Fibroblast of mammary gland (primary cell): ENCODE data around the gene MROH7.

Source experiments
- DNase-seq: peaks from one replicate; pipeline ENCODE4 v3.0.0-alpha.2; 2010; ENCODE audit warnings: low read depth
- H3K4me3 ChIP-seq: 2 replicates; pipeline ENCODE4 v1.5.1; 2011; ENCODE audit warnings: low read depth, mild to moderate bottlenecking, low read length, moderate library complexity; ENCODE audit not compliant: control insufficient read depth
- TF ChIP-seq, protein P1 (sequence below): conservative IDR thresholded peaks from 2 replicates; pipeline ENCODE4 v1.5.1; 2011; ENCODE audit warnings: low read depth, low read length, inconsistent platforms; ENCODE audit not compliant: control insufficient read depth, insufficient read depth

The MROH7 gene

DNA sequence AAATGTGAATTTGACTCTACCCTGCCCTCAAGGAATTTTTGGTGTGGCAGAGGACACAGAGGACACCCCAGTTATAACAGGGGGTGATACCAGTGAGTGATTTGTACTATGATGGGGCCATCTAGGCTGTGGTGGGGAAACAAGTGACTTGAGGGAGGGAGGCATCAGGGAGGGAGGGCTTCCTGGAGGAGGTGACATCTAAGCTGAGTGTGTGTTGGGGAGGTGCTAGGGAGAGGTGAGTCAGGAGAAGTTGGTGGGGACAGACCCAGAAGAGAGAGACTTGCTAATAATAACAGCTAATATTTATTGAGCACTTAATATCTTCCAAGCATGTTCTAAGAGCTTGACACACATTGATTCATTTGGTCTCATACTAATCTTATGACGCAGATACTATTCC, 54.2 kb downstream of the MROH7 start:
- TF ChIP-seq, protein P1, sequence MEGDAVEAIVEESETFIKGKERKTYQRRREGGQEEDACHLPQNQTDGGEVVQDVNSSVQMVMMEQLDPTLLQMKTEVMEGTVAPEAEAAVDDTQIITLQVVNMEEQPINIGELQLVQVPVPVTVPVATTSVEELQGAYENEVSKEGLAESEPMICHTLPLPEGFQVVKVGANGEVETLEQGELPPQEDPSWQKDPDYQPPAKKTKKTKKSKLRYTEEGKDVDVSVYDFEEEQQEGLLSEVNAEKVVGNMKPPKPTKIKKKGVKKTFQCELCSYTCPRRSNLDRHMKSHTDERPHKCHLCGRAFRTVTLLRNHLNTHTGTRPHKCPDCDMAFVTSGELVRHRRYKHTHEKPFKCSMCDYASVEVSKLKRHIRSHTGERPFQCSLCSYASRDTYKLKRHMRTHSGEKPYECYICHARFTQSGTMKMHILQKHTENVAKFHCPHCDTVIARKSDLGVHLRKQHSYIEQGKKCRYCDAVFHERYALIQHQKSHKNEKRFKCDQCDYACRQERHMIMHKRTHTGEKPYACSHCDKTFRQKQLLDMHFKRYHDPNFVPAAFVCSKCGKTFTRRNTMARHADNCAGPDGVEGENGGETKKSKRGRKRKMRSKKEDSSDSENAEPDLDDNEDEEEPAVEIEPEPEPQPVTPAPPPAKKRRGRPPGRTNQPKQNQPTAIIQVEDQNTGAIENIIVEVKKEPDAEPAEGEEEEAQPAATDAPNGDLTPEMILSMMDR, result no peak
- DNase-seq, result no peak
- no peak overlapping the region for H3K4me3 ChIP-seq

DNA sequence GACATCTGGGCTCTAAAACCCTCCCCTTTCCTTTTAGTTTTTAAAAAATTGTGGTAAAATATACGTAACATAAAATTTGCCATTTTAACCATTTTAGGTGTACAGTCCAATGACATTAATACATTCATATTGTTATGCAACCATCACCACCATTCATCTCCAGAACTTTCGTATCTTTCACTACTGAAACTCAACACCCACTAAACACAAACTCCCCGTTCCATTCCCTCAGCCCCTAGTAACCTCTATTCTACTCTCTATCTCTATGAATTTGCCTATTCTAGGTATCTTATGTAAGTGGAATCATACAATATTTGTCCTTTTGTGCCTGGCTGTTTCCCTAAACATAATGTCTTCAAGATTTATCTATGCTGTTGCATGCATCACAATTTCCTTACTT, 54.7 kb downstream of the MROH7 start:
- TF ChIP-seq, protein P1, result no peak
- no peak overlapping the region for H3K4me3 ChIP-seq

DNA sequence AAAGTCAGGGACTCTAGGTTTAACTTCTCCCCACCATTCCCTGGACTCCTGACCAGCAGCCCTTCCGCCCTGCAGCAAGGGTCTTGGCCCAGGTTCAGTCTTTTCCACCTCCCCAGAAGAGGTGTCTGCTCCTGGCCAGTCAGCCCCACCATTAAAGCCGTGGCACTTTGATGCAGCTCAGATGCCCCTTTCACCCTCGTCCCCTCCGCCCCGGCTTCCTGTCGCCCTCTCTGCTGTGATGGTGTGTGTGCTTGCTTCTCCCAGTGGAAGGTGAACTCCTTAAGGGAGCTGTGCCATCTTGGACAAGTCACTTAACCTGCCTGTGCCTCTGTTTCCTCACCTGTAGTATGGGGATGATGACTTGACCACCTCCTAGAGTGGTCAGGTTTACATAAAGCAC, 56.3 kb downstream of the MROH7 start:
- DNase-seq, result no peak
- TF ChIP-seq, protein P1, result no peak
- H3K4me3 ChIP-seq, result no peak overlapping the region

More for the DNA sequence above, 54.7 kb downstream of the MROH7 start:
- no peak for DNase-seq

DNA sequence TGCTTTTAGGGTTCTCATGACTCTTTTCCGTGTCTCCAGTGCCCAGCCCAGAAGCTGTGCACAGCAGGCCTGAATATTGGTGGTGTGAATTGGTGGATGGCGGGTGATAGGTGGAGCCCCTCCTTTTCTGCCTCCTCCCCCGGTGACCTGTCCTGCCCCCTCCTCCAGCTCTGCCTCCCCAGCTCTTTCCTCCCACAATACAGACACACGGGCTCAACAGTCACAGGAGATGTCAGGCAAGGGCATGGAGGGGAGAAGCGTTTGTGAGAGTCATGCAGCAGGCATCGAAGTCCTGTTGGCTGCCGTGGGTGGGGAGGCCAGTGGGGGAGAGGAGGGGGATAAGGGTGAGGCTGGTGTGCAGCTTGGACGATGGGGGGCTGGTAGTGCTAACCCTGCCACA, 56.8 kb downstream of the MROH7 start:
- DNase-seq, result no peak
- TF ChIP-seq, protein P1, result no peak

DNA sequence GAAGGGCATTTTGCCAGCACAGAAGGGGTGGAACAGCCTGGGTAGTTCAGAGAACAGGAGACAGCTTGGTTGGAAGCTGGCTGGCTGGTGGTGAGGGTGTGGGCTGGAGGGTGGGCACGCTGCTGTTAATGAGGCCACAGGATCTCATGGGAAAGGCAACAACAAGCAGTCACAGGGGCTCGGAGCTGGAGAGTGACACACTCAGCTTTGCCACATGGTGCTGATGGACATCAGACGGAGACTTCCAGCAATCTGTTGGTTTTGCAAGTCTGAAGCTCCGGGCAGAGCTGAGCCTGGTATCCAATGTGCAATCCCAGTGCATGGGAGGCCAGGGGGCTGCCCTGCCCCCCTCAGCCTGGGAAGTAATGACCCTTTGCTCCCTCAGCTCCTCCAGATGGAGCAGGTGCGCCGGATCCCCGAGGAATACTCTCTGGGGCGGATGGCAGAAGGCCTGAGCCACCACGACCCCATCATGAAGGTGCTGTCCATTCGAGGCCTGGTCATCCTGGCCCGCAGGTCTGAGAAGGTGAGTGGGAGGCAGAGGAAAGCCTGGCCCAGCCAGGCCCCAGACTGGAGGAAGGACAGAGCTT, 58.4 kb downstream of the MROH7 start:
- TF ChIP-seq, protein P1, result no peak
- no peak for DNase-seq
- H3K4me3 ChIP-seq, result no peak overlapping the region

More for the DNA sequence above, 56.8 kb downstream of the MROH7 start:
- H3K4me3 ChIP-seq, result no peak overlapping the region

DNA sequence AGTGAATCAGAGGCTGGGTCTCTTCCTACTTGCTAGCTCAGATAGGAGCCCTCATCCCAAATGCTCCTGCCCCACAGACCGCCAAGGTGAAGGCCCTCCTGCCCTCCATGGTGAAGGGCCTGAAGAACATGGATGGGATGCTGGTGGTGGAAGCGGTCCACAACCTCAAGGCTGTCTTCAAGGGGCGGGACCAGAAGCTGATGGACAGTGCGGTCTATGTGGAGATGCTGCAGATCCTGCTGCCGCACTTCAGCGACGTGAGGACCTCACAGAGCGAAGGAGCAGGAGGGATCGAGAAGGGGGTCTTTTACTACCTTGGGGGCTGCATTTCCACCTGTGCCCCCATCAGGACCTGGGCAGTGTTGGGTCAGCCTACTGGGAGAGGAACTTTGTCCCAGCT, 59.5 kb downstream of the MROH7 start:
- TF ChIP-seq, protein P1, result no peak
- no peak for DNase-seq

DNA sequence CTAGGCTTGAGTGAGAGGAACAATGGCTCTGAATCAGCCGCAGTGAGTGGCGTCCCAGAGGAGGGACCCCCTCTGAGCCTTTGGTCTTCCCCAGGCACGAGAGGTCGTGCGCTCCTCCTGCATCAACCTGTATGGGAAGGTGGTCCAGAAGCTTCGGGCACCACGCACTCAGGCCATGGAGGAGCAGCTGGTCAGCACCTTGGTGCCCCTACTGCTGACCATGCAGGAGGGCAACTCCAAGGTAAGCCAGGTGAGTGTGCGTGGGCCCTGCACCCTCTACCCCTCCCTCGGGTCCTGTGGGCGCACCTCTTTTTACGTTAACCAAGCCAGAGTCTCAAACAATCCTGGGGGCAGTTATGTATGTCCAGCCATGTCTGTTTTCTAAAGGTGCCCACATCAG, 60.4 kb downstream of the MROH7 start:
- no peak overlapping the region for H3K4me3 ChIP-seq
- no peak for DNase-seq
- TF ChIP-seq, protein P1, result no peak

More for the DNA sequence above, 59.5 kb downstream of the MROH7 start:
- no peak overlapping the region for H3K4me3 ChIP-seq
